Hematopoietic multipotent progenitor cell treated with erythropoietin and hydrocortisone succinate and interleukin-3 and kit ligand, for 4 days (in vitro differentiated cells): ENCODE results near the gene CIB4.
"Not testable (repeated sequence)": the region's sequence is repeated elsewhere in the genome, so short reads cannot be mapped to it uniquely, and the experiment has no call there.

ENCODE experiments used
- DNase-seq: peaks from one replicate; pipeline ENCODE4 v3.0.0-alpha.2; 2015

CIB4 gene

GRCh38 chr2:26665296-26665695 lies 24.1 kb upstream of the CIB4 start:
- DNase-seq, result not testable (repeated sequence)

- DNase-seq, result no peak
Measured at GRCh38 chr2:26660363-26660962, 19.3 kb upstream of the CIB4 start.

- no peak for DNase-seq
Measured at GRCh38 chr2:26658691-26659346, 17.7 kb upstream of the CIB4 start.

GRCh38 chr2:26657265-26657664 lies 16.1 kb upstream of the CIB4 start:
- no peak for DNase-seq

GRCh38 chr2:26655611-26656195 lies 14.5 kb upstream of the CIB4 start:
- no peak for DNase-seq

GRCh38 chr2:26655120-26655519 lies 14.0 kb upstream of the CIB4 start:
- not testable (repeated sequence) for DNase-seq

- no peak for DNase-seq
Measured at GRCh38 chr2:26654061-26654340, 12.8 kb upstream of the CIB4 start.

GRCh38 chr2:26653207-26654060 lies 12.3 kb upstream of the CIB4 start:
- no peak for DNase-seq

- DNase-seq, result no peak
Measured at GRCh38 chr2:26652361-26653041, 11.3 kb upstream of the CIB4 start.

- no peak for DNase-seq
Measured at GRCh38 chr2:26651799-26652198, 10.6 kb upstream of the CIB4 start.

GRCh38 chr2:26651470-26651771 lies 10.3 kb upstream of the CIB4 start:
- no peak for DNase-seq

- DNase-seq, result no peak
Measured at GRCh38 chr2:26650713-26651469, 9.7 kb upstream of the CIB4 start.

- no peak for DNase-seq
Measured at GRCh38 chr2:26649992-26650712, 9.0 kb upstream of the CIB4 start.

- no peak for DNase-seq
Measured at GRCh38 chr2:26649322-26649721, 8.2 kb upstream of the CIB4 start.

GRCh38 chr2:26648516-26648915 lies 7.3 kb upstream of the CIB4 start:
- DNase-seq, result no peak

- DNase-seq, result no peak
Measured at GRCh38 chr2:26647981-26648380, 6.8 kb upstream of the CIB4 start.

- DNase-seq, result no peak
Measured at GRCh38 chr2:26646986-26647672, 6.0 kb upstream of the CIB4 start.

GRCh38 chr2:26645762-26646161 lies 4.6 kb upstream of the CIB4 start:
- no peak for DNase-seq

- no peak for DNase-seq
Measured at GRCh38 chr2:26644188-26644835, 3.1 kb upstream of the CIB4 start.

GRCh38 chr2:26642429-26642828 lies 1.3 kb upstream of the CIB4 start:
- no peak for DNase-seq

GRCh38 chr2:26640331-26640745 lies 828 bp downstream of the CIB4 start:
- DNase-seq, result no peak
